NT2/D1 (cell line): Measurements from ENCODE around the gene SLC38A2.

Source experiments
- SUZ12 ChIP-seq: IDR thresholded peaks from 2 replicates; pipeline ENCODE4 v1.6.1; 2011; ENCODE audit not compliant: insufficient read length, insufficient read depth; ENCODE audit errors: extremely low read depth
- YY1 ChIP-seq: IDR thresholded peaks from 2 replicates; pipeline ENCODE4 v1.6.1; 2011; ENCODE audit not compliant: insufficient read length, insufficient read depth

DNA sequence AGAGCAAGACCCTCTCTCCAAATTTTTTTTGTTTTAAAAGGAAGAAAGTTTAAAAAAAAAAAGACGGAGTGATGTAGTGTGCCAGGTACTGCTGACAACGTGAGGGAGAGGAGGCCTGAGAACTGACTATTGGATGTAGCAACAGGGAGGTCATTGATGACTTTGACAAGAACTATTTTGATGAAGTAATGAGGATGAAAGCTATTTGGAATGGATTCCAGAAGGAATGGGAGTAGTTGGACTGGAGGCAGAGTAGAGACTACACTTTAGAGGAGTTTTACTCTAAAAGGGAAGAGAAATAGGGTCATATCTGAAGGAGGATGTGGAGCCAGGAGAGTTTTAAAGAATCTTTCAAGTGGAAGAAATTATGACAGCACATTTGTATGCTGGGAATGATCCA lies 27.8 kb upstream of the SLC38A2 start:
- TF ChIP-seq YY1 (no peak), SUZ12 (no peak)
